H1 (cell line): ENCODE data around the gene KCNJ3. TPM values are rescaled to one million over a fixed set of nuclear protein-coding genes. Genes with fewer than 3 reads are reported as not detected.
A peak's percentile ranks its signal among the peaks of the same experiment; 100 is the strongest.

ENCODE experiments used
- CTCF ChIA-PET: fragments of 300-600 bp; sonication (Branson Sonifier 250); formaldehyde crosslinking; loops from one replicate; lab custom pipeline; 2021; ENCODE audit not compliant: partially characterized antibody; lab: Charles Lee
- POLR2A ChIA-PET: fragments of 300-600 bp; sonication (Branson Sonifier 250); formaldehyde crosslinking; loops from one replicate; lab custom pipeline; 2021; ENCODE audit warnings: inconsistent platforms; ENCODE audit not compliant: partially characterized antibody; lab: Charles Lee
- DNase-seq, 2 experiments: peaks; one replicate each; pipeline versions ENCODE4 v3.0.0 to v3.0.0-alpha.2; 2010 to 2022; ENCODE audit warnings: low spot score in 2 of 2, low read depth in 1 of 2, mixed read lengths in 1 of 2
- FAIRE-seq: peaks from 2 replicates; lab custom pipeline; 2011; peaks lifted over from hg19 to GRCh38; lab: Jason Lieb, UNC
- H2AFZ ChIP-seq: 2 replicates; pipeline ENCODE4 v1.8.1; 2012; ENCODE audit warnings: low read length, inconsistent platforms
- H2AK5ac ChIP-seq: 2 replicates; pipeline ENCODE4 v1.6.1; 2013; ENCODE audit warnings: low read depth, low read length
- H2BK120ac ChIP-seq: replicated peaks from 2 replicates; pipeline ENCODE3; 2013; ENCODE audit warnings: low read depth, low read length, inconsistent platforms
- H2BK12ac ChIP-seq: 2 replicates; pipeline ENCODE4 v1.6.1; 2013; ENCODE audit warnings: low read depth, low read length
- H2BK15ac ChIP-seq: 2 replicates; pipeline ENCODE4 v1.6.1; 2013; ENCODE audit warnings: low read length
- H2BK20ac ChIP-seq: 2 replicates; pipeline ENCODE4 v1.6.1; 2013; ENCODE audit warnings: low read length
- H2BK5ac ChIP-seq: 2 replicates; pipeline ENCODE4 v1.6.1; 2013; ENCODE audit warnings: low read depth, low read length
- H3K14ac ChIP-seq: 2 replicates; pipeline ENCODE4 v1.6.1; 2013; ENCODE audit warnings: inconsistent platforms; ENCODE audit not compliant: insufficient read length
- H3K18ac ChIP-seq: 2 replicates; pipeline ENCODE4 v1.6.1; 2013; ENCODE audit warnings: low read length; ENCODE audit errors: extremely low read depth
- H3K23ac ChIP-seq: 2 replicates; pipeline ENCODE4 v1.6.1; 2013; ENCODE audit warnings: inconsistent platforms; ENCODE audit not compliant: insufficient read length
- H3K23me2 ChIP-seq: 2 replicates; pipeline ENCODE4 v1.6.1; 2013; ENCODE audit warnings: low read depth, low read length
- H3K27ac ChIP-seq: 2 replicates; pipeline ENCODE4 v1.6.1; 2011; ENCODE audit warnings: low read depth, low read length, inconsistent platforms
- H3K27me3 ChIP-seq, 4 experiments: replicated peaks in 1 of 4; 1 replicate in 1 of 4; 2 replicates in 3 of 4; pipeline versions ENCODE4 v1.6.1 to v1.8.1; 2011 to 2013; ENCODE audit warnings: low read length in 3 of 4, mild to moderate bottlenecking in 3 of 4, inconsistent platforms in 2 of 4, mixed read lengths in 2 of 4, moderate library complexity in 1 of 4; ENCODE audit not compliant: control insufficient read depth in 3 of 4, insufficient read depth in 3 of 4; ENCODE audit errors: extremely low read depth in 1 of 4
- H3K36me3 ChIP-seq, 4 experiments: 2 replicates each; pipeline versions ENCODE4 v1.6.1 to v1.8.1; 2011 to 2013; ENCODE audit warnings: mild to moderate bottlenecking in 4 of 4, low read length in 3 of 4, moderate library complexity in 2 of 4, control low read depth in 1 of 4, inconsistent platforms in 1 of 4; ENCODE audit not compliant: insufficient read depth in 4 of 4, control insufficient read depth in 2 of 4
- H3K4ac ChIP-seq: replicated peaks from 2 replicates; pipeline ENCODE3; 2013; ENCODE audit warnings: low read length, low read depth, mixed read lengths, inconsistent platforms; ENCODE audit not compliant: insufficient read length
- H3K4me1 ChIP-seq, 4 experiments: replicated peaks in 1 of 4; 1 replicate in 1 of 4; 2 replicates in 3 of 4; pipeline versions ENCODE4 v1.6.1 to v1.8.1; 2011 to 2013; ENCODE audit warnings: low read length in 3 of 4, inconsistent platforms in 2 of 4, mixed read lengths in 1 of 4; ENCODE audit not compliant: insufficient read depth in 4 of 4, control insufficient read depth in 3 of 4
- H3K4me2 ChIP-seq, 2 experiments: 2 replicates each; pipeline versions ENCODE4 v1.6.1 to v1.8.1; 2011 to 2013; ENCODE audit warnings: low read depth in 2 of 2, low read length in 2 of 2, control low read depth in 1 of 2, inconsistent platforms in 1 of 2, mild to moderate bottlenecking in 1 of 2; ENCODE audit not compliant: insufficient read depth in 1 of 2
- H3K4me3 ChIP-seq, 4 experiments: fragments of 200-600, 300-600 bp in 1 of 4; sonication (generic), shearing (Covaris generic), sonication (Bioruptor Twin) in 1 of 4; 2 replicates each; pipeline versions ENCODE4 v1.5.1 to v1.8.1; 2011 to 2016; ENCODE audit warnings: low read length in 4 of 4, low read depth in 3 of 4, control low read depth in 2 of 4, inconsistent platforms in 2 of 4, mild to moderate bottlenecking in 2 of 4, mixed read lengths in 1 of 4, moderate library complexity in 1 of 4; ENCODE audit not compliant: insufficient read depth in 2 of 4; ENCODE audit errors: extremely low read depth in 1 of 4
- H3K56ac ChIP-seq: replicated peaks from 2 replicates; pipeline ENCODE3; 2013; ENCODE audit warnings: low read depth, mild to moderate bottlenecking, mixed read lengths, low read length, inconsistent platforms; ENCODE audit not compliant: insufficient read length
- H3K79me1 ChIP-seq: 2 replicates; pipeline ENCODE4 v1.6.1; 2013; ENCODE audit warnings: low read depth, low read length, control low read depth
- H3K79me2 ChIP-seq, 2 experiments: 2 replicates each; pipeline versions ENCODE4 v1.6.1 to v1.8.1; 2012 to 2013; ENCODE audit warnings: low read length in 2 of 2, mild to moderate bottlenecking in 2 of 2, inconsistent platforms in 1 of 2; ENCODE audit not compliant: insufficient read depth in 2 of 2, control insufficient read depth in 1 of 2
- H3K9ac ChIP-seq, 4 experiments: replicated peaks in 1 of 4; 1 replicate in 1 of 4; 2 replicates in 3 of 4; pipeline versions ENCODE4 v1.6.1 to v1.8.1; 2011 to 2013; ENCODE audit warnings: low read depth in 3 of 4, low read length in 3 of 4, control low read depth in 2 of 4, mild to moderate bottlenecking in 2 of 4, moderate library complexity in 2 of 4, inconsistent platforms in 1 of 4; ENCODE audit errors: extremely low read depth in 1 of 4
- H3K9me3 ChIP-seq, 2 experiments: 2 replicates each; pipeline versions ENCODE4 v1.6.1 to v1.8.1; 2012 to 2013; ENCODE audit warnings: mild to moderate bottlenecking in 2 of 2, moderate library complexity in 2 of 2, control low read depth in 1 of 2, inconsistent platforms in 1 of 2, low read depth in 1 of 2, low read length in 1 of 2, mixed read lengths in 1 of 2; ENCODE audit not compliant: insufficient read depth in 2 of 2
- H4K20me1 ChIP-seq, 2 experiments: replicated peaks in 1 of 2; 2 replicates each; pipeline versions ENCODE3 to v1.8.1; 2011 to 2013; ENCODE audit warnings: inconsistent platforms in 2 of 2, low read length in 2 of 2, mild to moderate bottlenecking in 1 of 2; ENCODE audit not compliant: insufficient read depth in 2 of 2, control insufficient read depth in 1 of 2
- H4K5ac ChIP-seq: 2 replicates; pipeline ENCODE4 v1.6.1; 2013; ENCODE audit warnings: low read length, low read depth, mixed read lengths, inconsistent platforms; ENCODE audit not compliant: insufficient read length
- H4K8ac ChIP-seq: 2 replicates; pipeline ENCODE4 v1.8.0; 2013; ENCODE audit warnings: mild to moderate bottlenecking, moderate library complexity, low read length, inconsistent platforms; ENCODE audit not compliant: insufficient read depth; ENCODE audit errors: extremely low read depth
- H4K91ac ChIP-seq: replicated peaks from 2 replicates; pipeline ENCODE3; 2013; ENCODE audit warnings: low read length, mixed read lengths, inconsistent platforms; ENCODE audit not compliant: insufficient read length
- BACH1 ChIP-seq: IDR thresholded peaks from 2 replicates; pipeline ENCODE4 v1.6.1; 2012; ENCODE audit warnings: low read length, improper control_type of control experiment
- CBX5 ChIP-seq: fragments of 300-800, 300-1000 bp; sonication (generic); IDR thresholded peaks from 2 replicates; pipeline ENCODE4 v1.7.1; 2016; ENCODE audit warnings: antibody characterized with exemption, low read length, low read depth
- CREB1 ChIP-seq: IDR thresholded peaks from 2 replicates; pipeline ENCODE4 v1.6.1; 2012; ENCODE audit warnings: inconsistent platforms
- EGR1 ChIP-seq: IDR thresholded peaks from 2 replicates; pipeline ENCODE4 v1.6.1; 2011; ENCODE audit warnings: low read depth, low read length, borderline replicate concordance
- HDAC2 ChIP-seq, 2 experiments: fragments of 300-600 bp in 1 of 2; sonication (generic) in 1 of 2; IDR thresholded peaks; 2 replicates each; pipeline ENCODE4 v1.6.1; 2011 to 2012; ENCODE audit warnings: low read depth in 2 of 2, low read length in 2 of 2, mild to moderate bottlenecking in 2 of 2, moderate library complexity in 2 of 2, borderline replicate concordance in 1 of 2, inconsistent platforms in 1 of 2
- JUN ChIP-seq: IDR thresholded peaks from 2 replicates; pipeline ENCODE4 v1.6.1; 2011; ENCODE audit warnings: low read depth, mild to moderate bottlenecking, improper control_type of control experiment, low read length
- POU5F1 ChIP-seq: IDR thresholded peaks from 2 replicates; pipeline ENCODE4 v1.6.1; 2011; ENCODE audit warnings: low read depth, mild to moderate bottlenecking, low read length, moderate library complexity
- RBBP5 ChIP-seq: IDR thresholded peaks from 2 replicates; pipeline ENCODE4 v1.7.1; 2012; ENCODE audit warnings: low read depth, mild to moderate bottlenecking, inconsistent platforms, low read length, moderate library complexity, borderline replicate concordance
- RXRA ChIP-seq: IDR thresholded peaks from 2 replicates; pipeline ENCODE4 v1.6.1; 2011; ENCODE audit warnings: low read depth, mild to moderate bottlenecking, low read length, moderate library complexity; ENCODE audit not compliant: insufficient read depth
- SIRT6 ChIP-seq: IDR thresholded peaks from one replicate; pipeline ENCODE4 v1.7.1; 2012; ENCODE audit warnings: low read length, inconsistent platforms
- TBP ChIP-seq: IDR thresholded peaks from 2 replicates; pipeline ENCODE4 v1.6.1; 2011; ENCODE audit warnings: low read depth, low read length, improper control_type of control experiment
- YY1 ChIP-seq: IDR thresholded peaks from 2 replicates; pipeline ENCODE4 v1.6.1; 2011; ENCODE audit warnings: low read depth, mild to moderate bottlenecking, low read length
- WGBS, 2 experiments: shearing (Covaris generic) in 1 of 2; methylation state at CpG; one replicate each; pipeline versions ENCODE4 v1.1.6 to v1.1.7; 2013 to 2015; ENCODE audit warnings: low lambda C conversion rate in 2 of 2, mixed read lengths in 2 of 2, inconsistent platforms in 1 of 2, low coverage in 1 of 2, missing lambda C conversion rate in 1 of 2; ENCODE audit not compliant: insufficient replicate concordance in 2 of 2, insufficient coverage in 1 of 2, insufficient read length in 1 of 2; ENCODE audit errors: extremely low coverage in 1 of 2, missing lambda C conversion rate in 1 of 2; 5-methylcytosine and 5-hydroxymethylcytosine counted together
- polyA plus RNA-seq, 7 experiments: library from polyadenylated mRNA; depleted of rRNA in 3 of 7; stranded (reverse) in 5 of 7; unstranded in 2 of 7; fragments of >200 nt in 5 of 7; fragments of 200-250 nt in 2 of 7; gene quantifications; 1 replicate in 5 of 7; 2 replicates in 1 of 7; 4 replicates in 1 of 7; pipeline versions ENCODE4 v1.2.1 to v1.2.3, GENCODE V29; 2011 to 2013; ENCODE audit warnings: missing spikeins in 2 of 7, mixed read lengths in 2 of 7
- total RNA-seq: library from RNA; stranded (reverse); fragmentation: NEBNext Ultra II Directional; extraction: Animal tissue kit (Norgen Biotek cat#: 25700); gene quantifications from 2 replicates; pipeline ENCODE4 v1.2.1, GENCODE V29; 2021

Gene KCNJ3
- total and polyA plus RNA-seq, 2 of the 8 experiments (the other 6 are each of a cell fraction or from before 2014, with no cell fraction given), result 0.11 to 0.50 TPM

GRCh38 chr2:154698721-154699574, 453 bp downstream of the KCNJ3 start:
- Histone ChIP-seq H4K20me1 (peaks cover 0 to 1% of the 10 kb centered on the region in 2 experiments), H3K4me2 (peak overlapping the region; percentile 83 to 88; a peak in 3 of 4 replicates), H3K56ac (no peak overlapping the region), H4K91ac (peak overlapping the region; percentile 32), H3K27ac (no peak overlapping the region), H3K14ac (no peak overlapping the region), H2BK15ac (no peak overlapping the region; the same call in 1 of the 2 replicates), H3K23me2 (peaks cover 14% of the 10 kb centered on the region), H3K18ac (no peak overlapping the region), H3K9me3 (no peaks in the 10 kb centered on the region), H3K4ac (no peak overlapping the region), H3K4me3 (peak overlapping the region in 2 of 4 experiments; percentile 55 to 71; a peak in 3 of 8 replicates), H3K4me1 (peaks cover 0 to 5% (median 2%) of the 10 kb centered on the region in 4 experiments; a peak in 3 of 7 replicates), H3K23ac (no peak overlapping the region), H3K36me3 (no peaks in the 10 kb centered on the region), H2AFZ (no peak overlapping the region), H2AK5ac (no peak overlapping the region), H4K5ac (no peak overlapping the region), H2BK20ac (no peak overlapping the region), H2BK5ac (peak overlapping the region; percentile 25; the same call in 1 of the 2 replicates), H3K9ac (no peak overlapping the region), H3K79me1 (no peaks in the 10 kb centered on the region), H2BK12ac (peak overlapping the region; percentile 64; the same call in 1 of the 2 replicates), H2BK120ac (no peak overlapping the region), H3K79me2 (no peaks in the 10 kb centered on the region), H3K27me3 (peaks cover 9 to 24% (median 18%) of the 10 kb centered on the region in 4 experiments), H4K8ac (no peak overlapping the region)
- WGBS, 2 experiments, result 87% methylated on average over 54 of the region's 60 CpGs; no CpG with 5 or more reads in 1 of the 2 experiments
- TF ChIP-seq EGR1 (no peak), BACH1 (no peak), CBX5 (no peak), POU5F1 (no peak), CREB1 (no peak), RXRA (no peak), HDAC2 (IDR thresholded peaks at IDR 0.05; ENCODE audit: borderline replicate concordance in 1 of 2, low read depth in 2 of 2, low read length in 2 of 2) (no peak), JUN (no peak), SIRT6 (no peak), RBBP5 (no peak), TBP (no peak), YY1 (no peak)
- FAIRE-seq, result no peak
- ChIA-PET POLR2A (interaction anchor here (0.7 kb wide), 1 partner anchor 39 kb away, joined by 3 read pairs; no protein-coding TSS in a partner anchor), CTCF (interaction anchor here (1.1 to 1.5 kb wide), 3 partner anchors 15 to 519 kb away, joined by 3 to 4 read pairs (median 4); no protein-coding TSS in a partner anchor)
- no peak for DNase-seq
